ENCODE data around the gene TTC7B. TPM values are rescaled to one million over a fixed set of nuclear protein-coding genes. Genes with fewer than 3 reads are reported as not detected.

Gene TTC7B
- total RNA-seq, 1 experiment from 2014 or later, result 40.9 TPM

- ChIA-PET POLR2A (no interaction called here), CTCF (interaction anchor here (0.6 kb wide), 1 partner anchor 580 kb away, joined by 3 read pairs; no protein-coding TSS in a partner anchor)
- H3K27ac ChIP-seq (ENCODE audit: low read length), result no peak overlapping the region
- BruUV-seq (replicated peaks), result no TSS peak
- ATAC-seq (no peak), DNase-seq (ENCODE audit: low read depth, low spot score) (no peak)
- H3K9me3 ChIP-seq (ENCODE audit: control insufficient read depth, insufficient read depth, low read depth, low read length), result no peaks in the 10 kb centered on the region
- H3K4me1 ChIP-seq (ENCODE audit: control insufficient read depth, insufficient read depth, low read length), result peaks cover 3% of the 10 kb centered on the region; the same call in 1 of the 2 replicates
- in situ Hi-C loops (cut with HindIII; ENCODE audit: low pct_unique_long_range_greater_than_20kb, low sequenced_read_pairs), result no loop called here
- H3K4me3 ChIP-seq (ENCODE audit: low read depth in 2 of 2, low read length in 2 of 2), result no peak overlapping the region
- intact Hi-C loops (cut with micrococcal nuclease; ENCODE audit: unreplicated experiment), result no loop called here
- no peaks in the 10 kb centered on the region for H3K27me3 ChIP-seq (ENCODE audit: control insufficient read depth, insufficient read depth, low read length)
- no peaks in the 10 kb centered on the region for H3K36me3 ChIP-seq (ENCODE audit: control insufficient read depth, insufficient read depth, low read length)
- TF ChIP-seq REST (IDR thresholded peaks at IDR 0.05; ENCODE audit: insufficient read depth in 1 of 2, low read depth in 2 of 2, low read length in 1 of 2) (no peak), TCF7L2 (IDR thresholded peaks at IDR 0.05; ENCODE audit: low read depth, low read length) (no peak), SIN3A (IDR thresholded peaks at IDR 0.05; ENCODE audit: borderline replicate concordance, insufficient read depth, low read depth, low read length) (no peak), POLR2AphosphoS5 (IDR thresholded peaks at IDR 0.05; ENCODE audit: low read depth, low read length) (no peak), CTCF (IDR thresholded peaks at IDR 0.05) (no peak)
These were observed 262.3 kb downstream of the TTC7B start for GRCh38 chr14:90553921-90554336.

- intact Hi-C loops (cut with micrococcal nuclease; ENCODE audit: unreplicated experiment) (no loop called here), in situ Hi-C loops (cut with HindIII; ENCODE audit: low pct_unique_long_range_greater_than_20kb, low sequenced_read_pairs) (no loop called here)
- Histone ChIP-seq H3K9me3 (ENCODE audit: control insufficient read depth, insufficient read depth, low read depth, low read length) (no peaks in the 10 kb centered on the region), H3K27ac (ENCODE audit: low read length) (no peak overlapping the region), H3K4me1 (ENCODE audit: control insufficient read depth, insufficient read depth, low read length) (peaks cover 3% of the 10 kb centered on the region; the same call in 1 of the 2 replicates), H3K4me3 (ENCODE audit: low read depth in 2 of 2, low read length in 2 of 2) (no peak overlapping the region), H3K27me3 (ENCODE audit: control insufficient read depth, insufficient read depth, low read length) (no peaks in the 10 kb centered on the region), H3K36me3 (ENCODE audit: control insufficient read depth, insufficient read depth, low read length) (no peaks in the 10 kb centered on the region)
- DNase-seq (ENCODE audit: low read depth, low spot score) (no peak), ATAC-seq (no peak)
- CTCF ChIA-PET, result interaction anchor here (0.6 kb wide), 1 partner anchor 580 kb away, joined by 3 read pairs; no protein-coding TSS in a partner anchor
- POLR2A ChIA-PET, result no interaction called here
- no peak for TF ChIP-seq CTCF (IDR thresholded peaks at IDR 0.05)
- no peak for TF ChIP-seq TCF7L2 (IDR thresholded peaks at IDR 0.05; ENCODE audit: low read depth, low read length)
- TF ChIP-seq SIN3A (IDR thresholded peaks at IDR 0.05; ENCODE audit: borderline replicate concordance, insufficient read depth, low read depth, low read length), result no peak
- TF ChIP-seq REST (IDR thresholded peaks at IDR 0.05; ENCODE audit: insufficient read depth in 1 of 2, low read depth in 2 of 2, low read length in 1 of 2), result no peak
- no peak for TF ChIP-seq POLR2AphosphoS5 (IDR thresholded peaks at IDR 0.05; ENCODE audit: low read depth, low read length)
- BruUV-seq (replicated peaks), result no TSS peak
These were observed 262.8 kb downstream of the TTC7B start for GRCh38 chr14:90553298-90553920.
